Transverse colon (tissue), 4 donors: ENCODE results near the gene LCTL. TPM values are rescaled to one million over a fixed set of nuclear protein-coding genes. Genes with fewer than 3 reads are reported as not detected.
"Not testable (repeated sequence)": the region's sequence is repeated elsewhere in the genome, so short reads cannot be mapped to it uniquely, and the experiment has no call there.

Experiments used
- DNase-seq: peaks from one replicate; pipeline ENCODE4 v3.0.0-alpha.2; 2019
- H3K27ac ChIP-seq, 4 donors: fragments of 200-600 bp; sonication (generic); 2 replicates each; pipeline ENCODE4 v1.5.1; 2016 to 2018; ENCODE audit warnings: inconsistent platforms in 4 of 4
- H3K27me3 ChIP-seq: fragments of 200-600 bp; sonication (generic); 2 replicates; pipeline ENCODE4 v1.5.1; 2017; ENCODE audit warnings: inconsistent platforms
- H3K36me3 ChIP-seq, 4 donors: fragments of 200-600 bp; sonication (generic); 2 replicates each; pipeline ENCODE4 v1.5.1; 2017 to 2019; ENCODE audit warnings: inconsistent platforms in 4 of 4
- H3K4me1 ChIP-seq, 4 donors: fragments of 200-600 bp; sonication (generic); 2 replicates each; pipeline ENCODE4 v1.5.1; 2017 to 2020; ENCODE audit warnings: inconsistent platforms in 4 of 4
- H3K4me3 ChIP-seq, 4 donors: fragments of 200-600 bp; sonication (generic); 1 replicate in 1 of 4; 2 replicates in 3 of 4; pipeline versions ENCODE4 v1.5.1 to v1.6.1; 2017 to 2019; ENCODE audit warnings: inconsistent platforms in 4 of 4
- H3K9me3 ChIP-seq, 2 donors: fragments of 200-600 bp; sonication (generic); 2 replicates each; pipeline ENCODE4 v1.5.1; 2017 to 2019; ENCODE audit warnings: inconsistent platforms in 2 of 2
- CTCF ChIP-seq, 5 experiments: fragments of 200-600 bp in 3 of 5; fragments of 450-650 bp in 2 of 5; sonication (generic) in 3 of 5; IDR thresholded peaks; 1 replicate in 2 of 5; 2 replicates in 3 of 5; pipeline ENCODE4 v1.5.1; 2016 to 2017; ENCODE audit warnings: antibody characterized with exemption in 5 of 5, inconsistent platforms in 3 of 5, mild to moderate bottlenecking in 2 of 5, moderate library complexity in 1 of 5
- EP300 ChIP-seq: sonication (generic); formaldehyde crosslinking; IDR thresholded peaks from one replicate; pipeline ENCODE4 v1.6.1; 2017; ENCODE audit warnings: antibody characterized with exemption, low read depth
- POLR2A ChIP-seq: fragments of 450-650 bp; IDR thresholded peaks from one replicate; pipeline ENCODE4 v1.6.1; 2016; ENCODE audit warnings: antibody characterized with exemption, mild to moderate bottlenecking, moderate library complexity
- POLR2AphosphoS5 ChIP-seq, 3 donors: sonication (generic); formaldehyde crosslinking; IDR thresholded peaks; one replicate each; pipeline ENCODE4 v1.6.1; 2016; ENCODE audit warnings: antibody characterized with exemption in 3 of 3
- WGBS, 2 donors: methylation state at CpG; one replicate each; pipeline ENCODE4 v1.1.5; 2018; ENCODE audit warnings: low coverage in 1 of 2; 5-methylcytosine and 5-hydroxymethylcytosine counted together
- in situ Hi-C, 4 donors: fragments of 200-750 bp; cut with MboI; loops; one replicate each; pipeline versions ENCODE4 v1.15.0 to v1.15.1; 2017; ENCODE audit warnings: low sequenced_read_pairs in 3 of 4, low pct_ligation_motif_present in 1 of 4, low pct_unique_long_range_greater_than_20kb in 1 of 4
- intact Hi-C: fragments of 100-400 bp; cut with DNase I; formaldehyde crosslinking; loops from one replicate; pipeline ENCODE4 v1.15.1; 2023; ENCODE audit warnings: low total_unique reads
- total RNA-seq, 4 donors: library from RNA; depleted of rRNA; stranded (reverse); fragments of >200 nt; gene quantifications; one replicate each; pipeline ENCODE4 v1.1.0, GENCODE V29; 2016

Gene LCTL
- total RNA-seq, 4 donors from 2014 or later: not detected

GRCh38 chr15:66590435-66590834, 24.6 kb upstream of the LCTL start:
- in situ Hi-C loops: loop anchor here in 1 of 4 donors (10.0 kb wide), 1 partner anchor 264 kb away; no protein-coding TSS in a partner anchor
- H3K9me3 ChIP-seq: no peaks in the 10 kb centered on the region
- 62 to 63% methylated on average over 2 of the region's 2 CpGs for WGBS, 2 donors

GRCh38 chr15:66589429-66589828, 23.6 kb upstream of the LCTL start:
- H3K27me3 ChIP-seq: peaks cover 11% of the 10 kb centered on the region
- H3K4me1 ChIP-seq, DNase-seq, in situ Hi-C loops, H3K36me3 ChIP-seq, H3K27ac ChIP-seq, H3K4me3 ChIP-seq, intact Hi-C loops, H3K9me3 ChIP-seq: not testable (repeated sequence)
- 80 to 93% methylated on average over 3 to 6 of the region's 6 CpGs for WGBS, 2 donors

More at GRCh38 chr15:66590435-66590834, 24.6 kb upstream of the LCTL start:
- no peak overlapping the region for H3K27ac ChIP-seq
- peaks cover 11% of the 10 kb centered on the region for H3K27me3 ChIP-seq
- no peaks in the 10 kb centered on the region for H3K36me3 ChIP-seq
- no peak overlapping the region for H3K4me3 ChIP-seq
- no peaks in the 10 kb centered on the region for H3K4me1 ChIP-seq
- no peak for DNase-seq
- intact Hi-C loops: no loop called here
- no peak for TF ChIP-seq EP300
- TF ChIP-seq POLR2AphosphoS5 (IDR thresholded peaks at IDR 0.05): no peak
- no peak for TF ChIP-seq CTCF (IDR thresholded peaks at IDR 0.05)
- no peak for TF ChIP-seq POLR2A

GRCh38 chr15:66588971-66589370, 23.2 kb upstream of the LCTL start:
- peaks cover 11% of the 10 kb centered on the region for H3K27me3 ChIP-seq
- in situ Hi-C loops (no loop called here), intact Hi-C loops (no loop called here)
- H3K27ac ChIP-seq: no peak overlapping the region
- H3K36me3 ChIP-seq: no peaks in the 10 kb centered on the region
- 77% methylated on average over 7 of the region's 8 CpGs; no CpG with 5 or more reads in 1 of the 2 donors for WGBS, 2 donors
- no peaks in the 10 kb centered on the region for H3K4me1 ChIP-seq
- no peak for DNase-seq
- no peaks in the 10 kb centered on the region for H3K9me3 ChIP-seq
- no peak for TF ChIP-seq CTCF (IDR thresholded peaks at IDR 0.05)
- no peak for TF ChIP-seq POLR2AphosphoS5 (IDR thresholded peaks at IDR 0.05)
- no peak for TF ChIP-seq POLR2A
- TF ChIP-seq EP300: no peak
- no peak overlapping the region for H3K4me3 ChIP-seq

- 77% methylated on average over 5 of the region's 5 CpGs; no CpG with 5 or more reads in 1 of the 2 donors for WGBS, 2 donors
- TF ChIP-seq EP300: no peak
Measured at GRCh38 chr15:66588537-66588936, 22.7 kb upstream of the LCTL start.

GRCh38 chr15:66587749-66588148, 22.0 kb upstream of the LCTL start:
- Histone ChIP-seq H3K4me1 (no peaks in the 10 kb centered on the region), H3K27me3 (peaks cover 11% of the 10 kb centered on the region), H3K36me3 (no peaks in the 10 kb centered on the region), H3K4me3 (no peak overlapping the region), H3K9me3 (no peaks in the 10 kb centered on the region), H3K27ac (no peak overlapping the region)
- intact Hi-C loops: no loop called here
- TF ChIP-seq POLR2AphosphoS5 (IDR thresholded peaks at IDR 0.05) (no peak), POLR2A (no peak), CTCF (IDR thresholded peaks at IDR 0.05) (no peak), EP300 (no peak)
- in situ Hi-C loops: no loop called here
- no peak for DNase-seq
- WGBS, 2 donors: 45 to 54% methylated on average over 3 to 5 of the region's 5 CpGs

More at GRCh38 chr15:66588537-66588936, 22.7 kb upstream of the LCTL start:
- no peak overlapping the region for H3K4me3 ChIP-seq
- intact Hi-C loops (no loop called here), in situ Hi-C loops (no loop called here)
- peaks cover 11% of the 10 kb centered on the region for H3K27me3 ChIP-seq
- H3K27ac ChIP-seq: no peak overlapping the region
- DNase-seq: no peak
- H3K9me3 ChIP-seq: no peaks in the 10 kb centered on the region
- H3K4me1 ChIP-seq: no peaks in the 10 kb centered on the region
- H3K36me3 ChIP-seq: no peaks in the 10 kb centered on the region
